Measurements from ENCODE around the gene LPP.

LPP gene

DNA sequence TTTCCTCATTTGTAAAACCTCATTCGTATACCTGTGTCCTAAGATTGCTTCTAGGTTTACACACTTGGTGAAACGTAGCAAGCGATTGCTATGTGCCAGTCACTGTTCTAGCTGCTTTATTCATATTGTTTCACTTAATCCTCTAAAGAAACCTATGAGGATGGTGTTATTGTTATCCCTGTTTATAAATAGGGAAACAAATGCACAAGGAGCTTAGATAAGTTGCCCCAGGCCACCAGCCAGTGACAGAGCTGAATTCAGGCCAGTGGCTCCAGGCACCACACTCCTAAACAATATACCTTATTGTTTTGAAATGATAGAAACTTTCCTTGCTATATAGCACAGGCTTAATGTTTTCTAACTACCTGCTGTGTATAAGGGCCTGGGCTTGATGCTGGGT, 44.0 kb downstream of the LPP start:
- DNase-seq (ENCODE audit: low read depth): no peak

DNA sequence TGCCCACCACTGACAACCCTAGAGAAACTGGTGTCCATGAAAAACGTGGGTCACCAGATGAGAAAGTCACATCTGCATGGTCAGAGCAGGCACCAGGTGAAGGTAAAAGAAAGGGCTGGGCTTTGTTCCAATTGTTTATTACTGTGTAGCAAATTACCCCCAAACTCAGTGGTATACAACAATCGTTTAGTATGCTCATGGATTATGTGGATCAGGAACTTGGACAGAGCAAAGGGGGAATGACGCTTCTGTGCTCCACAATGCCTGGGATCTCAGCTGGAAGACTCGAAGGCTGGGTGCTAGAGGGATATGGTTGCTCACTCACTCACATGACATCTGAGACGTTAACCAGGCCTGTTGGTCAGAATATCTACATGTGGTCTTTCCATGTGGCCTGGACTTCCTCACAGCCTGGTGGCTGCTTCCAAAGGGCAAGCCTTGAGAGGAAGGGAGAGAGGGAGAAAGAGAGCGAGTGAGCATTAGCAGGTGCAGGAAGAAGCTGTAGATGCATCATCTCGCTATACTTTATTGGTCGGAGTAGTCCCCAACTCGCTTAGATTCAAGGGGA, 44.9 kb downstream of the LPP start:
- DNase-seq (ENCODE audit: low read depth): no peak

DNA sequence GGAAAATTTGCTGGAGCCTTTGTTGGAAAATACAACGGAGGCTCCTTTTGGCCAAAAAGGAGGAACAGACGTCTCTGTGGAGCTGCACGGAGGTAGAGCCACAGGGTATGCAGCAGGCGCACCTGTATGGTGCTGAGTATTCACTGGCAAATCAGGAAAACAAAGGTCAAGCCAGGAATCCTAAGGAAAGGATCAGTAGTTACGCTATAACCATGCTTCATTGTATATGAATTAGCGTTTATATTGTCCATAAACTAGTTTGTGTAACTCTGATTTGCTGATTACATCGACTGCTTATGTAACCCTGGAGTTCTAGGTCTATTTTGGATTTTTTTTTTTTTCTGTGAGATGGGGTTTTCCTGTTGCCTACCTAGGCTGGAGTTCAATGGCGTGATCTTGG, 45.4 kb downstream of the LPP start:
- DNase-seq (ENCODE audit: low read depth): no peak

DNA sequence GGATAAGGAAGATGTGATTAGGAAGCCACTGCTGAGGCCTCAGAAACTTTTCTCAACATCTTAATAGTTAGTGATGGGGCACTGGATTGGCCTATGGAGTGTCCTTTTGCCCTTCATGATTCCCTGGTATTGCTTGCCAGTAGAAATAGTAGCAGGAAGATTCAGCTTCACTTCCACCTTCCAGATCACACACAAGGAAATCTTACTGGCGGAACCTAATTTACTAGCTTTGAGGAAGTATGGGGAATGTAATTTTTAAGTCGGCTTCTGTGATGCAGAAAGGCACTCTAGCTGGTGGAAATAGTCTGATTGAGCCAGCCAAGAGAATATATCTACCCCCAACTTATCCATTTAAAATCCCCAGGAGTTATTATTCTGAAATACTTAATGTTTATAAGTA, 46.5 kb downstream of the LPP start:
- DNase-seq (ENCODE audit: low read depth): no peak

DNA sequence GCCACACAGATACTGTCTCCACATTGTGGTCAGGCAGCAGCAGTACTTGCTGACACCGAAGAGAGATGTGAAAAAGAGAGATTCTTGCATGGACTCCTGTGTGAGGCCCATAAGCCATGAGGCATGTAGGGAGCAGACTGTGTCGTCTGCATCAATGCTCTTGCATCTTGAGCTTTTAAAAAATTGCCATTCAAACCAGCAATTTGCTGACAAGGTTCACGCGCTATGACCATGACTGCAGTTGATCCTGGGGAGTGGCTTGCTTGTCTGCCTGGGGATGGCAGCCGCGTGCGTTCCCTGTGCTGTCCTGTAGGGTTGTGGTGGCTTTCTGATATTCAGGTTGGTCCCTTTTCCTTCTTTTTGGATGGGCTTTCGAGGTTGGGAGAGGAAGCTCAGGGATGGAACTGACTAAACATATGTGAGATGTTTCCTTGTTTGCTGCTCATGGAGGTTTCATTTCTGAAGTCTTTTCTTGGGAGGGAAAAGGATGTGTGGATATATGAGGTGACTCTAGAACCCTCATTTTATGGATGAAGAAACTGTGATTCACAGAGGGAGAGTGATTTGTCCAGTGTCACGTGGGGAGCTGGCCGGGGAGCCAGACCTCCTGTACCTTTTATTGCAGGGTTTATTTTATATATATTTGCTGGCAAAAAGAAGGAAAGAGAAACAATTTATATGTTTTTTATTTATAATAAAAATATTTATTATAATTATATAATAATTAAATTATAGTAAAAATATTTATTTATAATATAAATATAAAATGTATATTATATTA, 48.6 kb downstream of the LPP start:
- DNase-seq (ENCODE audit: low read depth): no peak

DNA sequence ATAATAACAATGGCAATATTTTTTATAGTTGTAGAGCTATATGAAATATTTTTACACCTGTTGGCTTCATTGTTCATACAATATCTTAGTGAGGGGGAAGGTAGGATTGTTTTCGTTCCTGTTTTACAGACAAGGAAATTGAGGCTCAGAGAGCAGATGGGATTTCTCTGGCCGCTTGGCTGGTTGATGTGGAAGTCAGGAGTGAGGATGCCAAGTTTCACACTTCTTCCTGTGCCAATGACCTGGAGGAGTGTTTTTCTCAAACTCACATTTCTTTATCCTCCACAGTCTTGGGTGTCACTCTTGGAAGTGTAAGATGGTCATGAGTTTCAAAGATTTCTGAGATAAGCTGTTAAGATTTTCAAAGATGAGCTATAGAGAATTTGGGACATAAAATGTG, 50.6 kb downstream of the LPP start:
- no peak for DNase-seq (ENCODE audit: low read depth)

DNA sequence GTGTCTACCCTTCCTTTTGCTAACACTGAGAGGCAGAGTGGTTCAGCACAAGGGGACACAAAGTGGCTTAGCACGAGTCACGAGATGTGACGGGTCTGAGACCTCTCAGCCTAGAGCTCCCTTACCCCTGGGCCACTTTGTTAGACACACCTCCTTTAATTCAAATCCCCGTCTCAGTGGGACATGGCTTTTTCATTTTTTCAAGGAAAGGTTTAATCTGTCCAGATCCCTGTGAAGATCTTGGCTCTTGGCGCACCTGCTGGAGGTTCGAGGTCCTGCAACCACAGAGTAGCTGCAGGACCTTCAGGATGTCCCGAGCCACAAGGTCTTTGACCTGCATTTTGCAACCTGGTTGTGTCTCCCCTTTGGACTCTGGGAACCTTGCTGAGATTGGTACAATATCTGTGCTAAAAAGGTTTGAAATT, 52.0 kb downstream of the LPP start:
- no peak for DNase-seq (ENCODE audit: low read depth)

DNA sequence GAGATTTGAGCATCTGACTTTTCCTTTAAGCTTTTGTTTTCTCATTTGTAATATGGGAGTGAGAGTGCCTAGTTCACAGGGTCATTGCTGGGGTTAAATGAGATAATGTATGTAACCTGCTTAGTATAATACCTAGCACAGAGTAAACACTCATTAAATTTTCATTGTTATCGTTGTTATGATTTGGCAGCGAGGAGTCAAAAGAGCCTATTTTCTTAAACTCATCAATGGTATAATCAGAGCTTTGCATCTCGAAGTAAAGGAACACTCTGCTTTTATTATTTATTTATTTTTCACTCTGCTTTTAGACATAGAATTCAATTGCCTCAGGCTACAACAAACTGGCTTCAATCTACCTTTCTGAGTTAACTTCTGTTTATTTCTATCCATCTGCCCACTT, 52.8 kb downstream of the LPP start:
- DNase-seq (ENCODE audit: low read depth): no peak

DNA sequence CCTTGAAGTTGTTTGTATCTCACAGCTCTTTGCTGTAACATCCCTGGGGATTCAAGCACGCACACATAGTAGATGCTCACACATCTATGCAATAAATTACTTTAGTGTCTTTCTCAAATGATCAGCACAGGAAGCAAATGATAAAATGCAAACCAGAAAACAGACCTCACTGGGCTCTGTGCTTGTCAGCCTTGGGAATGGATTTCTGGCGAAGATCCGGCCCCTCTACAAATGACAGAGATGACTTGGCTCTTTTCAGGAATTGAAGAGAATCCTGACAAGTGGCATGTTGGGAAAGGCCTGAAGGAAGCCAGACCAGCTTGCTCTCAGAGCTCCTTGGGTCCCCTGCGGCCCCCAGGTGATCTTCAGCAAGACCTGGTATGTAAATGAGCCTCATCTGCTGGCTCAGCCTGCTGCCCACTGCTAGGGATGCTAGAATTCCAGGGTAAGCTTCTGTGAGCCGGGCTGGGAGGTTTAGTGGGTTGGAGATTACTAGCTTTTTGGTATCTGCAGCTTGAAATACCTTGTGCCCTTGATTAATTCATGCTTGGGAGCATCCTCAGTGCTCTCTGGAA, 54.1 kb downstream of the LPP start:
- DNase-seq (ENCODE audit: low read depth): no peak

DNA sequence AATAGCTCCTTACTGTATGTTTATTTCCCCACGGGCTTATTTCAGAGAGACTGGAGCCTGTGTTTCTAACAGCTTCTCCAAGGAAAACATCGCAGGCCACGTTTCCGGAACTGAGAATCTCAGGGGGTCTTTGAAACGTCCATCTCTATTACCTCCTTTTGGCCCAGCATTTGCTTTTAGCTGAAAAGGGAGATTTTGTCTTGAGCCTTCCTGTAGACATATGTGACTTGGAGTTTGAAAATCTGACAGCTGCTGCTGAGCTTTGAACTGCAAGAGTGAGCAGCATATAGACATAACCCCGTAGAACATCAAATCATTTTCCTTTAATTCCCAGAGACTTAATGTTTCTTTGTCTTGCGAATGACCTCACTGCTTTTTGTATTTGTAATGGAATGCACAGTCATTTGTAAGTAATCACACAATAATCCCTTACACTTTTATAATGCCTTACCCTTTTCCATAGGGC, 54.6 kb downstream of the LPP start:
- DNase-seq (ENCODE audit: low read depth): no peak

DNA sequence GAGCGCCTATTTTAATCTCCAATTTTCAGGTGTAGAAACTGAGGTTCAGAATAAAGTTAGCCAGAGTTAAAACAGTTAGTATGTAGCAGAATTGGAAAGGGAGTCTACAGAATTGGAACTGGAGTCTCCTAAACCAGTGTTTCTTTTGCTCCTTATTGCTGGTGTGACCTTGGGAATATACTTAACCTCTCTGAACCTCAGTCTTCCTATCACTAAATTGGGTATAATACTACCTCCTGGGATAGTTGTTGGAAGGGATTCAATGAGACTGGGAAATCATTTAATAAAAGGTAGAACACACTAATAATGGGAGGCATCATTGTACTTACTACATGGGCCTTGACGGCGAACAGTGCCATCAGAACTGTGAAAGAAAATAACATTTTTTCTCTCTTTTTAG, 55.1 kb downstream of the LPP start:
- no peak for DNase-seq (ENCODE audit: low read depth)

DNA sequence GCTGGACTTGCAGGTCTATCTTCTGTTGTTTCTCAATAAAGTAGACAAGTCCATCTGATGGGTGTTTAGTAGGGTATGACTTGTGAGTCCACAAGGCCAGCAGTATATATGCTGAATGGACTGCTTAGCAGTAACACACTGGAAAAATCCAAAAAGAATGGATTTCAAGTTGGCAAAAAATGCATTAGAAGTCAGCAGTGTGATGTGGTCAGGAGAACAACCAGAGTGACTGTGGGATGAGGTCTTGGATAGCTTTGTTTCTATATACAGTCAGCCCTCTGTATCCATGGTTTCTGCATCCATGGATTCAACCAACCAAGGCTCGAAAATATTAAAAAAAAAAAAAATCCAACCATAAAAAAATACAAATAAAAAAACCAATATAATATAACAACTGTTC, 55.8 kb downstream of the LPP start:
- DNase-seq (ENCODE audit: low read depth): no peak

DNA sequence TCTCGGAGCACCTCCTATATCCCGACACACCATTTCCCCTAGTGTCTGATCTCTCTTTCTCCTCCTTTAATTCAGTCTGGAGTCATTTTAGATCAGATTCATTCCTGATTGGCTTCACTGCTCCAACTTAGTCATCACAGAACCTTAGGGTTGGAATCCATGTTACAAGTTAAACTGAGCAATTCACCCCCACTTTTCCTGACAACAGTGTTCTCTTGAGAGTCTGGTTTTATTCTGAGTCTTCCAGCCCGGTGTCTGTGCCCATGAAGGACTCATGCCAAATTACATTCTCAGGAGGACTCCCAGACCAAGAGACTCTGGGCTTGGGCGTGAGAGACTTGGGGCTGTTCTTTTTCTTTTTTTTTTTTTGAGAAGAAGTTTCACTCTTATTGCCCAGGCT, 57.5 kb downstream of the LPP start:
- DNase-seq (ENCODE audit: low read depth): no peak

DNA sequence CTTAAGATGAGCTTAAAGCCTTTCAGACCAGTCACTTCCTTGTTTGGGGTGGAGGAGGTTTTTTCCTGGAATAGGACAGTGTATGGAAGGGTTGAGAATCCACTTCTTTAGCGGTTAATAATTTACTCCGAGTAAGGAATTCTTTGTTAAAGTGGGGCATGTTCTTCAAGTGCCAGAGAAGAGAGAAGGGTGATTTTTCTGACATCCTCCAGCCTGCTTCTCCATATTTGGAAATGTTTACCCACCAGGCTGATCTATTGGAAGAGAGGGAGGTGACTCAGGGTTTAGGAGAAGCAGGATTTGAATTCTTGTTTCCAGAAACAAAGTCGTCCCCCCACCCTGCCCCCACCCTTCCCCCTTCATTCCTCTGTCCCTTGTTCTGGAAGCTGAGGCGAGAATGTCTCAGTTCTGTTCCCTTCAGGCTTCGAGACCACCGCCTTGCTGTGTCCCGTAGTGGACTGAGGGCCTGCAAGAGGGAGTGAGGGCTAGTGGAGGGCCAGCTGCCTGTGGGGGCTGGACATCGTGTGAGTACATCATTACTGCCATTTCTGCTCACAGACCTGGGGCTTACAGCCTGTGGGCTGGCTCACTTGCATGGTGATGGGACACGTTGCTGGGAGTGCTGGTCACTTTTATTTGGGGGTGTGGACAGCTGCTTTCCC, 58.5 kb downstream of the LPP start:
- no peak for DNase-seq (ENCODE audit: low read depth)

DNA sequence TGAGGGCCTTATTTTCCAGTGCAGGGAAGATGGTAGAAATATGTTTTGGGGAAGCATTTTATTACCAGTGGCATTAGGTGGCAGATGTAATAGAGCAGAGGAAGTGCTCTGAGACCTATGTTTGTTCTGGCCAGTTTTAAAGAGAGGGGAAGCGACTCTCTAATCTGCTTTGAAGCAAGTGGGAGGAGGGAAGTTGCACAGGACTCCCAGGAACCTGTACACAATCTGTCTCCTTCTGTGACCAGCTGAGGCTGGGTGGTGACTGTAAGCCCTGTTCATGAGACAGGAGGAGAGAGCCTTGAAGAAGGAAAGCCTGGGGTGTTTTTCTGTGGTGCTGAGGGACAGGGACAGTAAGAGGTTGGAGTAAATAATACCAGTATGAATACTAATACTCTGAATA, 60.5 kb downstream of the LPP start:
- no peak for DNase-seq (ENCODE audit: low read depth)

DNA sequence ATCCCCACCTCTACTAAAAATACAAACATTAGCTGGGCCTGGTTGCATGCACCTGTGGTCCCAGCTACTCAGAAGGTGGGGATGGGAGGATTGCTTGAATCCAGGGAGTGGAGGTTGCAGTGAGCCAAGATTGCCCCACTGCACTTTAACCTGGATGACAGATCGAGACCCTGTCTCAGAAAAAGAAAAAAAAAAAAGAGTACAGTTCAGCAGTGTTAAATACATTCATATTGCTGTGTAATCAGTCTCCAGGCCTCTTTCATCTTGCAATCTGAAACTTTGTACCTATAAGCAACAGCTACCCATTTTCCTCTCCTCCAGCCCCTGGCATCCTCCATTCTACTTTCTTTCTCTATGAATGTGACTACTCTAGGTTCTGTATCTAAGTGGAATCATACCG, 61.2 kb downstream of the LPP start:
- DNase-seq (ENCODE audit: low read depth): no peak

DNA sequence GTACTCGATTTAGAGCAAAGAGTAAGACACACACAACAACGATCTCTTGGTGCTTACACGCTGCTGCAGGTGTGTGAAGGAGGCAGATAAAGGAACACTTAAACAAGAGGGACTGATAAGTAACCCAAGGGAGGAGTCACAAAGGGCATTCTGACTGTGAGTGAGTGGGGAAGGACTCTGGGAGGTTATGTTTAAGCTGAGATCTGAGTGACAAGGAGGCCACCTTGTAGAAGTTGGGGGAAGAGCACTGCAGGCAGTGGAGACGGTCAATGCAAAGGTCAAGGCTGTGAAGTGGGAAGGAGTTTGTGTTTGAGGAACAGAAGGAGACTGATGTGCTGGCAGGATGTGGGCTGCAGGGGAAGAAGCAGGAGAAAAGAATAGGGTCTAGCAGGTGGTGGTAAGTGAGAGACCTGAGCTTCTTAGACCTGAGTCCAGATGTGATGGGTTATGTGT, 63.1 kb downstream of the LPP start:
- DNase-seq (ENCODE audit: low read depth): no peak

DNA sequence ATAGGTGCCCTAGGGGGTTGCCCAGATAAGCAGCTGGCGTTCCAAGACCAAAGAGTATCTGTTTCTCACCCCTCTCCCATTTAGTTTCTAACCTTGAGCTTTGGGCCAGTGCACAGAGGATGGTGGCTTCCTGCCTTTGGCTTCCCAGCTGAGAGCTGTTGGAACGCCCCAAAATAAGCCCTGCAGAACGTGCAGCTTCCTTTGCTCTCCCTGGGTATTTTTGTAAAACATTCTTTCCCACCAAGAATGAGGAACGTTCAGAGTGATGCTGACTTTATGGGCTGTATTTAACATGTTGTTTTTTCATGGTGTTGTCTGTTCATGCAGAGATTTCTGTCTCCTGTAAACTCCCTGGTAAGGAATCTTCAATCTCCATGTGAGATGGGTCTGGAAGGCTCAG, 63.8 kb downstream of the LPP start:
- no peak for DNase-seq (ENCODE audit: low read depth)

DNA sequence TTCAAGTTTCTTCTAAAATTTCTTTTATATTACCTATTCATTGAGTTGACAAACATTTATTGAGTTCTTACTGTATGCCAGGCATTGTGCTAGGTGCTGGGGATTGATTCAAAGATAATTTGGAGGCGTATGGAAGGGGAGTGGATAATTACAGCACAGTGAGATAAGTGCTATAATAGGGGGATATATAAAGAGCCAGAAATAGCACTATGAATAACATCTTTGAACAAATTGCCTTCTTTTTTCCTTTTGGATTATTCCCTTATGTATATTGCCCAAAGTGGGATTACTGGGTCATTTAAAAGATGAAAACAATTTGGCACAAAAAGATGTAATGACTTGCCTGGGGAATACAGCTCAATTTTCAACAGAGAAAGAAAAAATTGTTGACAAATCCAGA, 64.6 kb downstream of the LPP start:
- DNase-seq (ENCODE audit: low read depth): no peak

DNA sequence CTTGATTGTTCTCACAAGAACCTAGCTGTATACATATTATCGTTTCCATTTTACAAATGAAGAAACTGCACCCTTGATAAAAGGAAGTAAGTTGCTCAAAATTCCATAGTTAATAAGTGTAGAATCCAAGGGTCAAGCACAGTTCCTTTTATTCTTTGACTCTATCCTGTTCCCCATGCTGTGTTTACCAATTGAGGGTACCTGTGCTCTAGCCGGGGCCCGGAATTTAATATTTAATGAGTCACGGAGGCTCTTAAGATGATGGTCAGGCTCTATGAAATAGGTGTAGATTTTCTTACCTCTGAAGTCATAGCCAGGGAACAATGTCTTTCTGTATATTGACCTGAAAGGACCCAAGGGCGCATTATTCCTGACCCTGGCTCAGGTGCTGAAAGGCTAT, 65.2 kb downstream of the LPP start:
- DNase-seq (ENCODE audit: low read depth): no peak

DNA sequence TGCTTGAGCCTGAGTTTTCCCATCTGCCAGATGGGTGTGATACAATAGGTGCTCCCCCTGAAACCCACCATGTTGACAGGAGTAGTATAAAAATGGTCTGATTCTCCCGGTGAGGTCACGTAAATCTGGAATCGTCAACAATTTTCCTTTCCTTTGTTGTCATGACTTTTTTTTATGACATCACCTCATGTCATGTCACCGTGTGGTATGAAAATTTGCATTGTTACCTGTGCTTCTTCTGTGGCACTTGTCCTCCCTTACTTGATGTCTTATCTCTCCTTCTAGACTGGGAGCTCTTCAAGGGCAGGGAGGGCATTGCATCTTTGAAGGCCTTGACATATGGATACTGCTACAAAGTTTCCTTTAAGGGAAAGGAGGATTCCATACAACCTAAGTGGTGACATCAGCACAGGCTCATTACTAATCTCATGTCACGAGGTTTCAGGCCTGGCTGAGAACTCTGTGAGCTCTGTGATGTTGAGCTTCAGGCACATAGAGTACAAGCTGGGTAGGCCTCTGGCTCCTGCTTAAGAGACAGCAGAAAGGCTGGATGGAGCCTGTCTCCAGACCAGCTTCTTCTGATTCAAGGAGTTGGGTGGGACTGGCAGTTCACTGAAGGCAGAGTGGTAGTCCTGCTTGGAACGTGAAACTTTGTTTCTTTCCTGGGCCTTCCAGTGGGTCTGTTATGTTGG, 66.3 kb downstream of the LPP start:
- no peak for DNase-seq (ENCODE audit: low read depth)

DNA sequence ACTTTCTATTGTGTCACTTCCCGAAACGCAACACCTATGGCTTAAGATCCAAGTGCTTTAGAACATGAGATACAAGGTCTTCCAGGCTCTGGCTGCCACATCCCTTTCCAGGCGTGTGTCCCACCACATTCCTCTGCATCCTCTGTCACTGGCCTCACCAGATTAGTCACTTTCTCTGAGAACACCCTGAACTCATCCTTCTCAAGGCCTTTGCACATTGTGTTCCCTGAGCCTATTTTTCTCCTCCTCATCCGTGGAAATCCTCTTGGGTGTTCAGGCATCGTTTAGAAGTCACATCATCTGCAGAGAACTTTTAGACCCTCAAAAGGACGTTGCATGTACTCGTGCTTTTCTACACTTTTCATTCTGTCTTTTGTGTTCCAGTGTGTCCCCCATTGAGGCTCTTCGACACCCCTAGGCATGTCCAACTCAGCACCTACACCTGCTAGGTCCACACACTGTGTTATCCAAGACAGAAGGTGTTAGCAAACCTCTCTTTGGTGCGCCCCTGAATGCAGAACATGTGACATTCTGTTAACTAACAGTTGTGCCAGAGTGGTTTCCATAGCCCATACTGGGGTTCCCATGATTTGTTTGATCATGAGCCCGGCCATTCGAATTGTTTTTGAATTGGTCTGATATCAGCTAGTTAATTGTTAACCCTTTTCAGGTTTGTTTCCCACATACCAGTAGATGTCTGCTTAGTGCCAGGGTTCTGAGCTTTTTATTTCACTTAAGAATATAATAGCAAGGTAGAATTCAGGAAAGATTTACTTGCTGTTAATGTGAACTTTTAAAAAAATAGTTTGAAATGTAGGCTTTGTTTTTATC, 67.2 kb downstream of the LPP start:
- DNase-seq (ENCODE audit: low read depth): no peak

All from stimulated activated CD8-positive, alpha-beta memory T cell treated with anti-CD3 and anti-CD28 coated beads, Interleukin-7, amount 100 ng/mL, for 24 hours (primary cell).